Measurements from ENCODE around the gene PBXIP1. TPM values are rescaled to one million over a fixed set of nuclear protein-coding genes. Genes with fewer than 3 reads are reported as not detected.

Gene PBXIP1
- total RNA-seq, 3 donors from 2014 or later, result 7.7 to 12.7 (median 9.5) TPM

DNA sequence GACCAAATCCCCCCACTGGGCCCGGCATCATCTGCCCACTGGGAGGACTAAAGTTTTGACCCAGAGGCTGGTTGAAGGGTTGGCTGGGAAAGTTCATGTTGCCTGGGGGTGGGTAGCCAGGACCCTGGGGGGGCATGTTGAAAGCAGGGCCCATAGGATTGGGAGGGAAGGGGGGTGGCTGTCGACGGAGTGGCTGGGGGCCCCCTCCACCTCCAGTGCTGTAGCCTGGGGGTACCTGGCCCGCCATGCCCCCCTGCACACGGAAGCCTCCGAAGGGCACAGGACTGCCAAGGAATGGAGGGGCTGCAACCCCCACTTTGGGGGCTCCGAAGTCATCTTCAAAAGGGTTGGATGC is 3.5 kb upstream of the PBXIP1 start:
- no peaks in the 10 kb centered on the region for H3K9me3 Mint-ChIP-seq
- peaks cover 12% of the 10 kb centered on the region for H3K36me3 Mint-ChIP-seq (ENCODE audit: insufficient read depth)
- DNase-seq, result no peak
- ATAC-seq, result no peak
- peak overlapping the region; percentile 91 for H3K4me3 Mint-ChIP-seq
- no peaks in the 10 kb centered on the region for H3K27me3 Mint-ChIP-seq (ENCODE audit: low read depth)
- H3K4me1 Mint-ChIP-seq (ENCODE audit: low read depth), result peaks cover 53% of the 10 kb centered on the region

DNA sequence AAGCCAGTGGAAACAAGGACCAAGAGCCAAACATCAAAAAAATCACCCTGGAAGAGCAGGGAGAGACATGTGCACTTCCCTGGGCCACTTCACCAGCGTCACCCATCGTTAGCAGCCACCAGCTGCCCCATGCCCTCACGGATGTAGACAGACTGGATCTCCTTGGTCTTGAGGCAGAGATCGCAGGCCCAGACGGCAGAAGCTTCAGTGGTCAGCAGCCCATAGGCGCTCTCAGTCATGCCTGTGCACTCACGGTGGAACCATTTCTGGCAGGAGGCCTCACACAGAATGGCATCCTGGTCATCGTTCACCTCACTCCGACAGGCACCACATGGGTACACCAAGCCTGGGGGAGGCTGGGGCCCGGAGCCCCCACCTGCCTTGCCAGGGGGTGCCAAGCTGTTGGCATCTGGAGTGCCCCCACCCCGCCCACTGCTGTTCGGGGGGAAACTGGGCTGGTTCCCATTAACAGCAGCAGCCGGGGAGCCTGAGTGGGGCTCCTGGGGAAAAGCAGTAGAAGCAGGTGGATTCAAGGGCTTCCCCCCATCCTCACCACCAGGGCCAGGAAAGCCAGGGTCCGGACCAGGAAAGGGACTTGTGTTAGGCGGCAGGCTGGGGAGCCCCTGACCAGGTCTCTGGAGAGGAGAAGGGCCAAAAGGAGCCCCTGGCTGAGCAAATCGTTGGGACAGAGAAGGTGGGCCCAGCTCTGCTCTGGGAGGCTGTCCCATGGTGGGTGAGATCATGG is 3.0 kb upstream of the PBXIP1 start:
- ATAC-seq, result no peak
- H3K9me3 Mint-ChIP-seq, result no peaks in the 10 kb centered on the region
- H3K4me1 Mint-ChIP-seq (ENCODE audit: low read depth), result peaks cover 57% of the 10 kb centered on the region
- H3K36me3 Mint-ChIP-seq (ENCODE audit: insufficient read depth), result peaks cover 9% of the 10 kb centered on the region
- no peaks in the 10 kb centered on the region for H3K27me3 Mint-ChIP-seq (ENCODE audit: low read depth)
- no peak overlapping the region for H3K4me3 Mint-ChIP-seq
- DNase-seq, result no peak

DNA sequence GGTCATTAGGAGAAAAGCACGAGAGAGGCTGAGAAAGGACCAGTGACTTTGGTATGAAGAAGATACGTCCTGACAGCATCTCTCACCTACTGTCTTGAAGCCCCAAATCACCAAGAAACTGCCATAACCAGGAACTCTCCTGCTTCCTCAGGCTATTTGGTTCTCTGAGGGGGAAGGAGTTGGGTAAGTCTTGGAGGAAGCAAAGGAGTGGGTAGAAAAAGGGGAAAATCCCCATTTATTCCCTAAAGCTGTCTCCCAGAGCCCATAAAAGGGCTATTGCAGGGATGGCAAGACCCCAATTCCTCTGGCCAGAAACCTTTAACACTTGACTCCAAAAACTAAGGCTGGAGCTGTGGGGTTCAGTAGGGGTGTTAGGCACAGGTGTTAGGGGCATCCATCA is 2.1 kb upstream of the PBXIP1 start:
- Mint-ChIP-seq H3K4me3 (no peak overlapping the region), H3K36me3 (ENCODE audit: insufficient read depth) (peaks cover 2% of the 10 kb centered on the region), H3K27me3 (ENCODE audit: low read depth) (no peaks in the 10 kb centered on the region), H3K4me1 (ENCODE audit: low read depth) (peaks cover 61% of the 10 kb centered on the region), H3K9me3 (no peaks in the 10 kb centered on the region)
- no peak for DNase-seq
- ATAC-seq, result no peak

DNA sequence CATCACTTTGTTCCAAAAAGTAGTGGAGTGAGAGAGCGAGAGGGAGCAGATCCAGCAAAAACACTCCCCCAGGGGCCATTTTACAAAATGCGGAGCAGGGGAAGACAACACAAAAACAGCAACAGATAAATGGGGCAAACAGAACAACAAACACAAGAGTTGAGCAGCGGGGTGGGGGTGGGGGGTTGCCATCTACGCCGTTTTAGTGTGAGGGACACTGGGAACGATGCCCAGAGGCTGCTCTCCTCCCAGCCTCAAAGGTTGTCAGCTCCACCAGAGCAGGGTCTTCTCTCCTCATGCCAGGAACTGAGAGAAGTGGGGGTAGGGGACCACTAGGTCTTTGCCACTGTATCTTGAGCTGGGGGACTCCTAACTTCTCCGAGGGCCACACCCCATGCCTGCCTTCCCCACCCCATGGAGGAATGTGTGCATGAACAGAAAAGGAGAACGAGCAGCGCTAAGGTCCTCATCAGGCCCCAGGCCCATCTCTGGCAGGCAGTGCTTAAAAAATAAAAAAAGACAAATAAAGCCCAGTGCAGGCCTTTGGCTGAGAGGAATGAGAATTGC is 1.3 kb upstream of the PBXIP1 start:
- no peaks in the 10 kb centered on the region for H3K9me3 Mint-ChIP-seq
- no peak for DNase-seq
- H3K27me3 Mint-ChIP-seq (ENCODE audit: low read depth), result no peaks in the 10 kb centered on the region
- peaks cover 65% of the 10 kb centered on the region for H3K4me1 Mint-ChIP-seq (ENCODE audit: low read depth)
- no peak for ATAC-seq
- peak overlapping the region; percentile 86 for H3K4me3 Mint-ChIP-seq
- H3K36me3 Mint-ChIP-seq (ENCODE audit: insufficient read depth), result peaks cover 5% of the 10 kb centered on the region

DNA sequence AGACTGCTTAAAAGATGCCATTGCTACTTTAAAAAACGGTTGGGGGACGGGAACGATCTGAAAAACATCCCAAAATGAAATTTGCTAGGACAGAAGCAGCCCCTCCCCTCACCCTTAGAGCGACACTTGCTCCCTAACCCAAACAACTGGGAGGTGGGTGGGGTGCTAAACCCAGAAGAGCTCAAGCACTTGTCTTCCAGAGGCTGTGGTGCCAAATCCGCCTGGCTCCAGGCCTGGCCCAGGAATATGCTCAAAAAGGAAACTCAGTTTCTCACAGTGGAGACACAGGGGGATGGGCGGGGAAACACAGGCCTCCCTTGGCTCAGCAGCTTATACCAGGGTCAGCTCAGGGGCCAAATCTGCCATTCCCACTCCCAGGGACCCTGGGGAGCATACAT is 644 bp upstream of the PBXIP1 start:
- H3K4me3 Mint-ChIP-seq, result peak overlapping the region; percentile 86
- H3K36me3 Mint-ChIP-seq (ENCODE audit: insufficient read depth), result peaks cover 5% of the 10 kb centered on the region
- no peaks in the 10 kb centered on the region for H3K9me3 Mint-ChIP-seq
- ATAC-seq (no peak), DNase-seq (no peak)
- peaks cover 71% of the 10 kb centered on the region for H3K4me1 Mint-ChIP-seq (ENCODE audit: low read depth)
- H3K27me3 Mint-ChIP-seq (ENCODE audit: low read depth), result no peaks in the 10 kb centered on the region

DNA sequence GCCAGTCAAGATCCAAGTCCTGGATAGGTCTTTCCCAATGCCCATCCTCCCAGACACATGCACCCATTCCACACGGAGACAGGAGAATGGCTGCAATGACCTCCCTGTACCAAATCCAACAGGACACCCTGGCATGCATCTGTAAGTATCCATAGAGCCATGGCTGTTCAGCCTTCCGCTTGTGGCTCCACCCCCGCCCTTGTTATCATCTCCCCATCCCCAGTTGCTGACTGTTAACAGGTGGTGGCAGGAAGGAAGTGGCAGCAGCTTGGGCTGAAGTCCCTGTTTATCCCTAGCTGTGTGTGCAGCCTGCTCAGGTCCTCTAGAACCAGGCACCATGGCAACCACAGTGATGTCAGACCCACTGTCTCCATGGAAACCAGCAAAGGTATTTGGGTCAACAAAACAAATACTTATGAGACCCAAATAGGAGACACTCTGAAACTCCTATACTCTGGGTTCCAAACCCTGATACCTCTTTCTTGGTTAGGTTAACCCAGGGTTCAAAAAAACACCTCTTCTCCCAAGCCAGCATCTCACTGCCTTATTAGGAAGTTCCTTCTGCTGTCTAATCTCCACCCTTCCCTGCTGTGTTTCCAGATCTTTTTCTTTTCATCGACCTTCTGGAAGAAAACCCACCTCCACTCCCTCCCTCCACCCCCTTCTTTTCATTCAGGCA is 721 bp downstream of the PBXIP1 start:
- no peaks in the 10 kb centered on the region for H3K27me3 Mint-ChIP-seq (ENCODE audit: low read depth)
- peak; percentile 70 to 73 for ATAC-seq
- DNase-seq, result peak; percentile 73
- H3K4me3 Mint-ChIP-seq, result peak overlapping the region; percentile 86
- H3K36me3 Mint-ChIP-seq (ENCODE audit: insufficient read depth), result peaks cover 11% of the 10 kb centered on the region
- H3K9me3 Mint-ChIP-seq, result no peaks in the 10 kb centered on the region
- peaks cover 77% of the 10 kb centered on the region for H3K4me1 Mint-ChIP-seq (ENCODE audit: low read depth)

DNA sequence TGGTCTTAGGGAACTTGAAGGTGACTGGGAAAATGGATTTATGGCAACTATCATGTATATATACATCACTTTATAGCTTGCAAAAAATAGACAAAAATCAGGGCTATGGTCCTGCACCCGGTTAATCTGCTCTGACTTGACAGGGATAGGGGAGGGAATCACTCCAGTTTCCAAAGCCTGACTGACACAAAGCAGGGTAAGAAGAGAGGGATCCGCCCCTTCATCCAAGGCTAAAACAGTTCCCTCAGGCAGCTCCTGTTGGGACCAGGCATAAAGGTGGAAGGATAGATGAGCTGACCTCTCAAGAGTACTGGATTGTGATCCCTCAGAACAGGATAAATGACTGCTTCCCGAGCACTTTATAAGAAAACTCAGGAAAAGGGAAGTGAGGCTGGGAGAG is 1.4 kb downstream of the PBXIP1 start:
- ATAC-seq (no peak), DNase-seq (no peak)
- H3K4me3 Mint-ChIP-seq, result peak overlapping the region; percentile 86
- H3K4me1 Mint-ChIP-seq (ENCODE audit: low read depth), result peaks cover 77% of the 10 kb centered on the region
- H3K9me3 Mint-ChIP-seq, result no peaks in the 10 kb centered on the region
- H3K36me3 Mint-ChIP-seq (ENCODE audit: insufficient read depth), result peaks cover 9% of the 10 kb centered on the region
- H3K27me3 Mint-ChIP-seq (ENCODE audit: low read depth), result no peaks in the 10 kb centered on the region

DNA sequence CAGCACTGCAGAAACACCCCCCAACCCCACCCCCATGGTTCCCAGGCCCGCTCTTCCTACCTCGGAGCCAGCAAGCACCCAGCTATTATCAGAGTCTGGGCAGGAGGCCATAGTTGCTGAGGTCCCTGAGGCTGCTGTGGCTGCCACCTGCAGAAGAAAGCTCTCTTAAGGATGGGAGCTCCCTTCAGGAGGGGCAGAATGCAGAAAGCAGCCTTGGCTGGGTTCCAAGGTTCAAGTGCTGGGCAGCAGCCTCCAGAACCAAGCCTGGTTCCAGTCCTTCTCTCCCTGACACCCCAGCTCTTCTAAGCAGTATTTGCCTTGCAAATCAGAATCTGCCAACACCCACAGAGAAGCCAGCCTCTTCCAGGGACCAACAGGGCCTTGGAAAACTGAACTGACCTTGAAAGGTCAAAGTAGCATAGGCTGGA is 2.3 kb downstream of the PBXIP1 start:
- peaks cover 81% of the 10 kb centered on the region for H3K4me1 Mint-ChIP-seq (ENCODE audit: low read depth)
- H3K9me3 Mint-ChIP-seq, result no peaks in the 10 kb centered on the region
- DNase-seq (no peak), ATAC-seq (no peak)
- no peaks in the 10 kb centered on the region for H3K27me3 Mint-ChIP-seq (ENCODE audit: low read depth)
- H3K36me3 Mint-ChIP-seq (ENCODE audit: insufficient read depth), result peaks cover 12% of the 10 kb centered on the region
- peak overlapping the region; percentile 86 for H3K4me3 Mint-ChIP-seq

DNA sequence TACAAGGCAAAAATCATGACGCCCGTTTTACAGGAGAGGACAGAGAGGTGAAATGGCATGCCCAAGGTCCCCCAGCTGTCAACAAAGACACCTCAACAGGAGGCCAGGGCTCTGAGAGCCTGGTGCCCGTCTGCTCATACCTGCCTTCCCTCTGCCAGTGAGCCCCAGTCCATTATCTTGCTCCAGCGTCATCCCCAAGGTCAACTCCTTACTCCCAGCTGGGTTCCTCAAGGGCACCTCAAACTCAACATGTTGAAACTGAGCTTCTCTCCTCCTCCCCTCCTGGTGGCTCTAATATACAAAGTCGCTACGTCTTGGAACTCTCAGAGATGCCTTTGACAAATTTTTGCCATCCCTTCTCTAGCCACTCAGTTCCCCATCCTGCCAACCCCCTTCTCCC is 3.2 kb downstream of the PBXIP1 start:
- Mint-ChIP-seq H3K27me3 (ENCODE audit: low read depth) (no peaks in the 10 kb centered on the region), H3K4me3 (peak overlapping the region; percentile 86), H3K4me1 (ENCODE audit: low read depth) (peaks cover 80% of the 10 kb centered on the region), H3K9me3 (no peaks in the 10 kb centered on the region), H3K36me3 (ENCODE audit: insufficient read depth) (peaks cover 14% of the 10 kb centered on the region)
- ATAC-seq, result no peak
- DNase-seq, result no peak

DNA sequence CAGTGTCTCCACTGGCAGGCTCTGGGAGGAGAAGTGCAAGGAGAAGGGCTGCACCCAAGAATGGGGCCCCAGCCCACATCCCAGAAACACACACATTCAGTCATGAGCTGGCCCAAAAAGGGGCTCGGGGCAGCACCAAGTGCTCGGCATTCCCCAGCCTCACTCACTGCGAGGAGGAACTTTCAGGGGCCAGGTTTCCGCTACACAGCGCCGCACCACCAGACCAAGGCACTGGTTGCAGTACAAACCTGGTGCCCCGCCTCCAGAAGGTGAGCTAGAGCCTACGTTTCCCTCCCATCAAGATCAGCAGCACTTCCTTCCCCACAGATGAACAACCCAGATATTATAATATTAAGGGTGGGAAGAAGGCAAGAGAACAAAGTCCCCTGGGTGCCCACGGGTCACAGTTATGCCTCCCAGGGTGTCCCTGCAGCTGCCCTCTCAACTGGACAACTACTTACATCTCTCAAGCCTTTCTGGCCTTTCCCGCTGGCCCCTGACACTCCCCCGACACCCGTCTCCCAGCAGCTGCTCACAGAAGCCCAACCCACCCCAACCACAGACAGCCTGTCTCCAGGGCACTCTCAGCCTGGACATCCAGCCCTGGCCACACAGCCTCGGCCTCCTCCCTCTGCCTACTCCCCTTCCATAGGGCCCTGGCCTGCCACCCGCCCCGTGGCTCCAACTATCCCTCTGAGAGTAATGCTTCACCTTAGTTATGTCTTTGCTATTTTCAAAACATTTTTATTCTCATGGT is 3.8 kb downstream of the PBXIP1 start:
- H3K36me3 Mint-ChIP-seq (ENCODE audit: insufficient read depth), result peaks cover 14% of the 10 kb centered on the region
- no peaks in the 10 kb centered on the region for H3K27me3 Mint-ChIP-seq (ENCODE audit: low read depth)
- H3K4me3 Mint-ChIP-seq, result peak overlapping the region; percentile 86
- peak; percentile 54 for DNase-seq
- H3K4me1 Mint-ChIP-seq (ENCODE audit: low read depth), result peaks cover 75% of the 10 kb centered on the region
- no peaks in the 10 kb centered on the region for H3K9me3 Mint-ChIP-seq
- peak; percentile 50 to 59 for ATAC-seq

DNA sequence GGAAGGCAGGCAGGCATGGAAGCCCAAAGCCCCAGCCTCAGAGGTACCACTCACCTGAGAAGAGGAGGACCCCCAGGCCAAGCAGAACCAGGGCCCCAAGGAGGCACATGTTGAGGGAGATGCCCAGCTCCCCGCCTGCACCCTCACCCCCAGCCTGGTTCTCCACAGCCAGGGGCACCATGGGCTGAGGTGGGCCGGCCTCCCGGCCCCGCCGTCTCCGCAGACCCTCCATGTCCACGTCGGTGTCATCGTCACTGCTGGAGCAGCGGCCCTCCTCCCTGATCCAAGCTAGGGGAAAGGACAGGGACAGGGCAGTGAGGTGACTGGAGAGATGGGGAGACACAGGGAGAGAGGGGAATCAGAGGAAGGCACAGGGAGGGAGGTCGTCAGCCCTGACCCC is 7.8 kb downstream of the PBXIP1 start:
- peaks cover 21% of the 10 kb centered on the region for H3K36me3 Mint-ChIP-seq (ENCODE audit: insufficient read depth)
- no peak for ATAC-seq

DNA sequence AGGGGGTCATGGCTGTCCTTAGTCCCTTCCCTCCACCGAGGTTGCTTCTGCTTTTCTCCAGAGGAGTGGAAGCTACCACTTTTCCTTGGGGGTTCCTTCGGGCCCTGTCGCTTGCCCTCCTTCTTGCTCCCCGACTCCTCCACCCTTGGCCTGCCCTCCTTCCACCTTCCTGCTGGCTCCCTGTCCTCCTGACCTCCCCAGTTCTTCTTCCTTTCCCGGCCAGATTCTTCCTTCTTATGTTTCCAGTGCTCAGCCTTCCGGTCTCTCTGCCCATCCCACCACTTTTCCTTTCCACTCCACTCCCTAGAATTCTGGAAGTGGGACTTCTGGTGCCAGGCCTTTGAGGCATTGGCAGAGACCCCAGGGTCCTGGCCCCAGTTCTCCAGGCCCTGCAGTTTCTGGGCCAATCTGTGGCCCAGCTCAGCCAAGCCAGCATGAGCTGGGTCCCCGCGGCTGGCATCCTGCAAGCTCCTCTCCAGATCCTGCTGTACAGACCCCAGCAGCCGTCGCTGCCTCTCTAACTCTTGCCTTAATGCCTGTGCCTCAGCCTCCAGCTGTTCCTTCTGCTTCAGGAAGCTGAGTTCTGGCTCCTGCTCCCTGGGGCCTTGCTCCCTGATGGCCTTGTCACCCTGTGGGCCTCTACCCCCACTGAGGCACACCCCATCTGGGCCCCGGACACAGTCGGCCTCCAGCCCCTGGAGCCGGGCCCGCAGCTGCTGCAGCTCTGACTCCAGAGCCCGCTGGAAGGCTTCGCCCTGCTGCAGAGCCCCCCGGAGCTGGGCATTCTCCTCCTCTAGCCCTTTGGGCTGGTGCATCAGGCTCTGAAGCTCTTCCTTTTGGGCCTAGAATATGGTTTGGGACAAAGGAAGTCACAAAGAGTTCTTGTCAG is 9.7 kb downstream of the PBXIP1 start:
- no peak for ATAC-seq
- Mint-ChIP-seq H3K27me3 (ENCODE audit: low read depth) (no peaks in the 10 kb centered on the region), H3K4me1 (ENCODE audit: low read depth) (peaks cover 48% of the 10 kb centered on the region), H3K4me3 (no peak overlapping the region), H3K9me3 (no peaks in the 10 kb centered on the region), H3K36me3 (ENCODE audit: insufficient read depth) (peaks cover 18% of the 10 kb centered on the region)
- DNase-seq, result no peak

More for the DNA sequence above, 7.8 kb downstream of the PBXIP1 start:
- no peak overlapping the region for H3K4me3 Mint-ChIP-seq
- peaks cover 50% of the 10 kb centered on the region for H3K4me1 Mint-ChIP-seq (ENCODE audit: low read depth)
- DNase-seq, result no peak
- H3K27me3 Mint-ChIP-seq (ENCODE audit: low read depth), result no peaks in the 10 kb centered on the region
- H3K9me3 Mint-ChIP-seq, result no peaks in the 10 kb centered on the region

DNA sequence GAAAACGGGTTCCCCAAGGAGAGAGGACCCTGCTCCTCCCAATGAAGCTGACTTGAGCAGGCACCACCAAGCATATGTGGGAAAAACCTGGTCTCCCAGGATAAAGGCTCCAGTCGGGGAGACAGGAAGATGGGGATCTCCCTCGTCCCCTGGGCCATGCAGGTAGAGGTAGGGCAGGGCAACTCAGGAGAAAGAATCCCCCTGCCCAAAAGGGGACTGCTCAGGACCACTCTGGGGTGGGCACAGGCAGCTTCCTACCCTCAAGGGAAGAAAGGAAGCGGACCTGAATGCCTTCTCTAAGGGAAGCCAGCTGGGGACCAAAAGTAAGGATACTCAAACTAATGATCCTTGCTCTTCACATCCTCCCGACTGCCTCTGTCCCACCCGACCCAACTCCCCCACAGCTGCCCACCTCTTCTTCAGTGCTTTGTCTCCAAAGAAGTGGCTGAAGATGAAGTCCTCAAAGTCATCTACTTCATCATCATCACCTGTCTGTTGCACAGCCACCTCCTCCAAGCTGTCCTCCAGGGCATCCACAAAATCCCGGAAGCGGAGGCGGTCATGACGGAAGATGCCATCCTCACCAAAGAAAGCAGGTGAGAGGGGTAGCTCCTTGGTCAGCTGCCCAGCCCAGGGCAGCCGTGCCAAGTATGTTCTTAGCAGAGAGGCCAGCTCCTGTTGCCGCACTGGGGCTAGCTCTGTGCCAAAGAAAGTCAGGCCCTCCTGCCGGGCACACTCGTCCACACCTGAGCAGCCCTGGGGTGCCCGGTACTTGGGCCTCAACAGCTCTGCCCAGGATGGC is 10.5 kb downstream of the PBXIP1 start:
- DNase-seq, result no peak
- Mint-ChIP-seq H3K9me3 (no peaks in the 10 kb centered on the region), H3K4me1 (ENCODE audit: low read depth) (peaks cover 48% of the 10 kb centered on the region), H3K36me3 (ENCODE audit: insufficient read depth) (peaks cover 12% of the 10 kb centered on the region), H3K4me3 (no peak overlapping the region), H3K27me3 (ENCODE audit: low read depth) (no peaks in the 10 kb centered on the region)
- no peak for ATAC-seq

Data from activated T-cell treated with anti-CD3 and anti-CD28 coated beads, Interleukin-2, amount 50 U/mL, for 4 hours (primary cell).